Neural progenitor cell (in vitro differentiated cells): ENCODE measurements around the gene SMAD9. TPM values are rescaled to one million over a fixed set of nuclear protein-coding genes. Genes with fewer than 3 reads are reported as not detected.

Experiments used
- DNase-seq: peaks from one replicate; pipeline ENCODE4 v3.0.0-alpha.2; 2016; ENCODE audit warnings: low spot score
- H2AFZ ChIP-seq: fragments of 200-600 bp; sonication (generic); replicated peaks from 2 replicates; pipeline ENCODE4 v1.6.1; 2016; ENCODE audit warnings: antibody characterized with exemption
- H3F3A ChIP-seq: fragments of 200-600 bp; sonication (generic); 2 replicates; pipeline ENCODE4 v1.6.1; 2016; ENCODE audit warnings: antibody characterized with exemption, low read depth
- H3K27ac ChIP-seq: fragments of 200-600 bp; sonication (generic); 2 replicates; pipeline ENCODE4 v1.5.1; 2016; ENCODE audit warnings: mild to moderate bottlenecking
- H3K27me3 ChIP-seq: fragments of 200-600 bp; sonication (generic); 2 replicates; pipeline ENCODE4 v1.6.1; 2016; ENCODE audit warnings: mild to moderate bottlenecking, moderate library complexity
- H3K36me3 ChIP-seq: fragments of 200-600 bp; sonication (generic); 2 replicates; pipeline ENCODE4 v1.5.1; 2016
- H3K4me1 ChIP-seq: fragments of 200-600 bp; sonication (generic); 2 replicates; pipeline ENCODE4 v1.6.1; 2016; ENCODE audit warnings: mixed run types
- H3K4me2 ChIP-seq: fragments of 200-600 bp; sonication (generic); 2 replicates; pipeline ENCODE4 v1.6.1; 2016
- H3K4me3 ChIP-seq: fragments of 200-600 bp; sonication (generic); 2 replicates; pipeline ENCODE4 v1.5.1; 2016
- H3K79me2 ChIP-seq: fragments of 200-600 bp; sonication (generic); 2 replicates; pipeline ENCODE4 v1.6.1; 2016; ENCODE audit warnings: low read depth
- H3K9ac ChIP-seq: fragments of 200-600 bp; sonication (generic); 2 replicates; pipeline ENCODE4 v1.6.1; 2016
- H3K9me3 ChIP-seq: fragments of 200-600 bp; sonication (generic); 2 replicates; pipeline ENCODE4 v1.5.1; 2016; ENCODE audit warnings: low read depth
- H4K20me1 ChIP-seq: fragments of 200-600 bp; sonication (generic); 2 replicates; pipeline ENCODE4 v1.6.1; 2016; ENCODE audit warnings: low read depth
- H3K27ac Mint-ChIP-seq: 3 replicates; pipeline ENCODE4 v1.8.0; 2021; ENCODE audit warnings: mixed read lengths
- H3K27me3 Mint-ChIP-seq: 2 replicates; pipeline ENCODE4 v1.8.0; 2022; ENCODE audit warnings: low read depth, mild to moderate bottlenecking, inconsistent platforms, moderate library complexity, mixed read lengths; ENCODE audit not compliant: insufficient read depth
- H3K36me3 Mint-ChIP-seq: 3 replicates; pipeline ENCODE4 v1.8.0; 2021; ENCODE audit warnings: mixed read lengths
- H3K4me1 Mint-ChIP-seq: 3 replicates; pipeline ENCODE4 v1.8.0; 2021; ENCODE audit warnings: mixed read lengths
- H3K4me3 Mint-ChIP-seq: 3 replicates; pipeline ENCODE4 v1.8.0; 2021; ENCODE audit warnings: mild to moderate bottlenecking, moderate library complexity, mixed read lengths
- H3K9me3 Mint-ChIP-seq: 3 replicates; pipeline ENCODE4 v1.8.0; 2020; ENCODE audit warnings: mixed read lengths
- CTCF ChIP-seq: fragments of 200-600 bp; sonication (generic); IDR thresholded peaks from 2 replicates; pipeline ENCODE4 v1.5.1; 2017; ENCODE audit warnings: antibody characterized with exemption, mild to moderate bottlenecking
- EZH2 ChIP-seq: fragments of 200-600 bp; sonication (generic); IDR thresholded peaks from 2 replicates; pipeline ENCODE4 v1.6.1; 2017; ENCODE audit warnings: antibody characterized with exemption, mild to moderate bottlenecking, moderate library complexity
- EZH2phosphoT487 ChIP-seq: fragments of 200-600 bp; sonication (generic); IDR thresholded peaks from 2 replicates; pipeline ENCODE4 v1.6.1; 2017; ENCODE audit warnings: antibody characterized with exemption
- total RNA-seq: library from RNA; depleted of rRNA; stranded (reverse); fragments of >200 nt; gene quantifications from 2 replicates; pipeline ENCODE4 v1.2.3, GENCODE V29; 2015; ENCODE audit warnings: low replicate concordance

Gene SMAD9
- total RNA-seq, 1 donor from 2014 or later: 1.6 TPM

GRCh38 chr13:36880961-36881360 is 39.1 kb downstream of the SMAD9 start:
- TF ChIP-seq EZH2: no peak
- no peak for TF ChIP-seq EZH2phosphoT487
- no peak for TF ChIP-seq CTCF
- H3F3A ChIP-seq: no peaks in the 10 kb centered on the region
- no peak overlapping the region for H3K4me3 ChIP-seq
- no peak overlapping the region for H3K27ac ChIP-seq
- H3K9me3 Mint-ChIP-seq: no peaks in the 10 kb centered on the region
- H3K9ac ChIP-seq: no peak overlapping the region
- H3K27me3 Mint-ChIP-seq: peaks cover 2% of the 10 kb centered on the region
- H3K9me3 ChIP-seq: no peaks in the 10 kb centered on the region
- H3K27ac Mint-ChIP-seq: no peak overlapping the region
- no peaks in the 10 kb centered on the region for H3K27me3 ChIP-seq
- no peak overlapping the region for H3K4me3 Mint-ChIP-seq
- H3K36me3 ChIP-seq: no peaks in the 10 kb centered on the region
- H2AFZ ChIP-seq: no peak overlapping the region
- H3K79me2 ChIP-seq: no peaks in the 10 kb centered on the region
- H4K20me1 ChIP-seq: no peaks in the 10 kb centered on the region
- H3K4me2 ChIP-seq: no peak overlapping the region
- no peak for DNase-seq
- peaks cover 2% of the 10 kb centered on the region for H3K36me3 Mint-ChIP-seq
- peaks cover 10% of the 10 kb centered on the region for H3K4me1 Mint-ChIP-seq
- H3K4me1 ChIP-seq: peaks cover 5% of the 10 kb centered on the region

DNA sequence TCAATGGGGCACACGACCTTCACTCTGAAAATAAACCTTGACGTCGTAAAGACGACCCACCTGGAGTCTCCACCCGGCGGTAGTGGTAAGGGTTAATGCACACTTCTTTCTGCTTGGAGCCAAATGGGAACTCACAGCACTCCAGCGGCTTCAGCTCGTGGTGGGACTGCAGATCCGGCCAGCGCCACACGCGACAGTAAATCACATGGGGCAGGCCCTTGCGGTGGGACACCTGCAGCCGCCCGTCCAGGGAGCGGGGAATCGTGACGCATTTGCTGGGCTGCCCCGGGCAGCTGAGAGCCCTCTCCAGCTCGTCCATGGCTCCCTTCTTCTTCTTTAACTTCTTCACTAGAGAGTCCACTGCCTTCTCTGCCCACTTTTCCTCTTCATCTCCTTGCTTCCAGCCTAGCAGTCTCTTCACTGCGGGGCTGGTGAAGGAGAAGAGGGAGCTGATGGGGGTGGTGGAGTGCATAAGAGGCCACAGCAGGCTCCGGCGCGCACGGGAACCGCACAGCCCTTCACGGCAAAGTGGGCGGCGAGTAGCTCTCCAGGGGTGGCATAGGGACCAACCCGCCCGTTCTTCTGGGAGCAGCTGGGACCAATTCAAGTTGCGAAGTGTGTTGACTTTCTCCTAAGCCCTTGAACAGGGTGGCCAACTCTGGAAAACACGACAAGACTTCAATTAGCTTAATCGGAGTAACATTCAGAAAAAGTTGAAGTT is 40.7 kb downstream of the SMAD9 start:
- H2AFZ ChIP-seq: no peak overlapping the region

GRCh38 chr13:36875961-36876360 is 44.1 kb downstream of the SMAD9 start:
- H3K4me3 ChIP-seq: no peak overlapping the region
- no peaks in the 10 kb centered on the region for H3K27me3 ChIP-seq
- no peaks in the 10 kb centered on the region for H3K4me1 ChIP-seq
- H4K20me1 ChIP-seq: no peaks in the 10 kb centered on the region
- H3K79me2 ChIP-seq: no peaks in the 10 kb centered on the region
- no peak overlapping the region for H2AFZ ChIP-seq
- H3K27ac ChIP-seq: no peak overlapping the region
- no peak for TF ChIP-seq EZH2
- TF ChIP-seq EZH2phosphoT487: no peak
- TF ChIP-seq CTCF: no peak
- no peaks in the 10 kb centered on the region for H3K9me3 ChIP-seq
- no peaks in the 10 kb centered on the region for H3F3A ChIP-seq
- H3K4me1 Mint-ChIP-seq: no peaks in the 10 kb centered on the region
- peaks cover 5% of the 10 kb centered on the region for H3K36me3 Mint-ChIP-seq
- no peak overlapping the region for H3K4me3 Mint-ChIP-seq
- H3K36me3 ChIP-seq: no peaks in the 10 kb centered on the region
- H3K9me3 Mint-ChIP-seq: no peaks in the 10 kb centered on the region
- DNase-seq: no peak
- H3K4me2 ChIP-seq: no peak overlapping the region
- H3K27me3 Mint-ChIP-seq: peaks cover 2% of the 10 kb centered on the region
- H3K9ac ChIP-seq: no peak overlapping the region
- H3K27ac Mint-ChIP-seq: no peak overlapping the region

More for the DNA sequence above, 40.7 kb downstream of the SMAD9 start:
- H3K4me1 Mint-ChIP-seq: peaks cover 10% of the 10 kb centered on the region
- Histone ChIP-seq H3K9ac (no peak overlapping the region), H3K4me1 (peaks cover 1% of the 10 kb centered on the region), H3K79me2 (no peaks in the 10 kb centered on the region), H3K36me3 (no peaks in the 10 kb centered on the region), H4K20me1 (no peaks in the 10 kb centered on the region), H3K4me3 (no peak overlapping the region), H3K4me2 (no peak overlapping the region), H3F3A (no peaks in the 10 kb centered on the region), H3K9me3 (no peaks in the 10 kb centered on the region), H3K27me3 (no peaks in the 10 kb centered on the region), H3K27ac (no peak overlapping the region)
- H3K27ac Mint-ChIP-seq: no peak overlapping the region
- peaks cover 2% of the 10 kb centered on the region for H3K27me3 Mint-ChIP-seq
- H3K4me3 Mint-ChIP-seq: no peak overlapping the region
- DNase-seq: no peak
- peaks cover 2% of the 10 kb centered on the region for H3K36me3 Mint-ChIP-seq
- TF ChIP-seq CTCF (no peak), EZH2phosphoT487 (no peak), EZH2 (no peak)
- no peaks in the 10 kb centered on the region for H3K9me3 Mint-ChIP-seq
